Natural killer cell treated with Interleukin-12 subunit alpha and Interleukin-12 subunit beta and Interleukin-15 and Interleukin-18, amount 100 ng/mL, for 72 hours (primary cell): ENCODE results near the gene XIRP1. TPM values are rescaled to one million over a fixed set of nuclear protein-coding genes. Genes with fewer than 3 reads are reported as not detected.
A peak's percentile ranks its signal among the peaks of the same experiment; 100 is the strongest.
"Not testable (repeated sequence)": the region's sequence is repeated elsewhere in the genome, so short reads cannot be mapped to it uniquely, and the experiment has no call there.

Experiments used
- ATAC-seq, 2 donors: fragments of 150-1000 bp; cut with Tn5 transposase in 1 of 2; sonication (Bioruptor Pico), chemical (Tn5 transposase) in 1 of 2; 2 replicates each; pipeline ENCODE4 v1.10.0; 2021
- DNase-seq: peaks from one replicate; pipeline ENCODE4 v3.0.0; 2022; ENCODE audit warnings: low spot score
- H3K27ac Mint-ChIP-seq, 2 donors: 1 replicate in 1 of 2; 2 replicates in 1 of 2; pipeline ENCODE4 v1.8.0; 2022; ENCODE audit warnings: mixed read lengths in 2 of 2, mild to moderate bottlenecking in 1 of 2, moderate library complexity in 1 of 2
- H3K27me3 Mint-ChIP-seq, 2 donors: 1 replicate in 1 of 2; 2 replicates in 1 of 2; pipeline ENCODE4 v1.8.0; 2022; ENCODE audit warnings: mixed read lengths in 2 of 2
- H3K36me3 Mint-ChIP-seq: one replicate; pipeline ENCODE4 v1.8.0; 2022; ENCODE audit warnings: mixed read lengths
- H3K4me1 Mint-ChIP-seq, 2 donors: 1 replicate in 1 of 2; 2 replicates in 1 of 2; pipeline ENCODE4 v1.8.0; 2022; ENCODE audit warnings: low read depth in 2 of 2, mixed read lengths in 2 of 2, mild to moderate bottlenecking in 1 of 2
- H3K4me3 Mint-ChIP-seq: one replicate; pipeline ENCODE4 v1.8.0; 2022; ENCODE audit warnings: mixed read lengths
- H3K9me3 Mint-ChIP-seq: 2 replicates; pipeline ENCODE4 v1.8.0; 2022; ENCODE audit warnings: mixed read lengths
- total RNA-seq, 2 donors: library from RNA; stranded (reverse); gene quantifications; one replicate each; pipeline ENCODE4 v1.2.3, GENCODE V29; 2022

Gene XIRP1, protein sequence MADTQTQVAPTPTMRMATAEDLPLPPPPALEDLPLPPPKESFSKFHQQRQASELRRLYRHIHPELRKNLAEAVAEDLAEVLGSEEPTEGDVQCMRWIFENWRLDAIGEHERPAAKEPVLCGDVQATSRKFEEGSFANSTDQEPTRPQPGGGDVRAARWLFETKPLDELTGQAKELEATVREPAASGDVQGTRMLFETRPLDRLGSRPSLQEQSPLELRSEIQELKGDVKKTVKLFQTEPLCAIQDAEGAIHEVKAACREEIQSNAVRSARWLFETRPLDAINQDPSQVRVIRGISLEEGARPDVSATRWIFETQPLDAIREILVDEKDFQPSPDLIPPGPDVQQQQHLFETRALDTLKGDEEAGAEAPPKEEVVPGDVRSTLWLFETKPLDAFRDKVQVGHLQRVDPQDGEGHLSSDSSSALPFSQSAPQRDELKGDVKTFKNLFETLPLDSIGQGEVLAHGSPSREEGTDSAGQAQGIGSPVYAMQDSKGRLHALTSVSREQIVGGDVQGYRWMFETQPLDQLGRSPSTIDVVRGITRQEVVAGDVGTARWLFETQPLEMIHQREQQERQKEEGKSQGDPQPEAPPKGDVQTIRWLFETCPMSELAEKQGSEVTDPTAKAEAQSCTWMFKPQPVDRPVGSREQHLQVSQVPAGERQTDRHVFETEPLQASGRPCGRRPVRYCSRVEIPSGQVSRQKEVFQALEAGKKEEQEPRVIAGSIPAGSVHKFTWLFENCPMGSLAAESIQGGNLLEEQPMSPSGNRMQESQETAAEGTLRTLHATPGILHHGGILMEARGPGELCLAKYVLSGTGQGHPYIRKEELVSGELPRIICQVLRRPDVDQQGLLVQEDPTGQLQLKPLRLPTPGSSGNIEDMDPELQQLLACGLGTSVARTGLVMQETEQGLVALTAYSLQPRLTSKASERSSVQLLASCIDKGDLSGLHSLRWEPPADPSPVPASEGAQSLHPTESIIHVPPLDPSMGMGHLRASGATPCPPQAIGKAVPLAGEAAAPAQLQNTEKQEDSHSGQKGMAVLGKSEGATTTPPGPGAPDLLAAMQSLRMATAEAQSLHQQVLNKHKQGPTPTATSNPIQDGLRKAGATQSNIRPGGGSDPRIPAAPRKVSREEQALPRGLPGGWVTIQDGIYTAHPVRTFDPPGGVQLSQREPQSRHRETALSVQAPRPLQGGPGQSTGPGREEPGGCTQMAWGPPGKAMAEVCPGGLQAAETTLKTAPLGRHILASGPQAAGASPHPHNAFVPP (N-terminal part only)
- under 1 TPM; 0.22 to 0.43 TPM for total RNA-seq

DNA sequence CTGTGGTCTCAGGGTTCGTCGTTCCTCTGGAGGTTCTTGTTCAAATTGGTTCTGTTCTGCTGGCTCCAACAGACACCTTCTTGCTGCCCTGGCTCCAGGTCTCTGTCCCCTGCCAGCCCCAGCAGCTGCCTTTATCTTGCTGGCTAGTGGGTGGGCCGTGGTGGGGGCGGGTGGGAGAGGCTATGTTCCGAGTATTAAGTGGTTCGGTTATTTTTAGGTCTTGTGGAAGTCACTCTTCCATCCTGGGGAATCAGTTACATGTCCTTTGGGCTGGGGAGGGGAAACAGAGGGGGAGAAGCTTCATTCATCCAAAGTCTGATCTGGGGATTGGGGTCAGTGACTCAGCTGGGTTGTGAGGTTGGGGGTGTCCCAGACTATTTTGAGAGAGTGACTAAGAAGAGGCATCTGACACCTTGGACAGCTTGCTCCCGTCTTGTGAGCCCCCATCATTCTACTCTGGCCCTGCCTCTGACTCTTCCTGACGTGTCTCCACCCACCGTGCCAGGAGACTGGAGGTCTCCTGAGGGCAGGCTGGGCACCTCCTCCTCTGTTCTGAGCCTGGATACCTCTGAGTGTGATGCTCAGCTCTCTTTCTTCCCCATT is at the start of gene XIRP1:
XIRP1 (minus strand) TSS at position 106 of the 603 bp plus-strand sequence. CDS start 3,150 bp downstream, outside the sequence.
- Mint-ChIP-seq H3K27ac (peak within 1 kb of the TSS; percentile 40 to 78), H3K36me3 (no peaks in the 10 kb centered on the region), H3K27me3 (no peaks in the 10 kb centered on the region), H3K9me3 (no peaks in the 10 kb centered on the region), H3K4me3 (peak within 1 kb of the TSS; percentile 36), H3K4me1 (peaks cover 19 to 22% of the 10 kb centered on the region in 2 donors)
- peak; percentile 85 to 89 for ATAC-seq
- peak; percentile 70 for DNase-seq

DNA sequence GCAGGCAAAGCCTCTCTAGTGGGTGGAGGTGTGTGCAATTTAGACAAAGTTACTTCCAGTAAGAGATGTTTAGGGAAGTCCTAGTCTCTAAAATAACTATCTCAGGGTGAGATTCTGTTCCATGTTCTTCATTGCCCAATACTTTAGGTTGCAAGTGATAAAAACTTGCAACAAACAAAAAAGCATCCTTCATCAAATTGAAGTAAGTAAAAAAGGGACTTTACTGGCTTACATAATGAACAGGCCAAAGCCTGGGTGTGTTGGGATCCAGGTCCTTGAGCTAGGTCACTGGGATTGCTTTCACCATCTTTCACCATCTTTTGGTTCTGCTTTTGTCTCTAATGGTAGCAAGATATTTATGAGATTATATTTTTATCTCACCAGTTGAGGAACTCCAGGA is 49.2 kb upstream of the XIRP1 start:
- peaks cover 40 to 48% of the 10 kb centered on the region in 2 donors for H3K4me1 Mint-ChIP-seq
- peak overlapping the region in 1 of 2 donors; percentile 59 for H3K27ac Mint-ChIP-seq
- no peaks in the 10 kb centered on the region for H3K9me3 Mint-ChIP-seq
- no peak overlapping the region for H3K4me3 Mint-ChIP-seq
- H3K27me3 Mint-ChIP-seq, result no peaks in the 10 kb centered on the region
- DNase-seq, result no peak
- H3K36me3 Mint-ChIP-seq, result peaks cover 9% of the 10 kb centered on the region
- no peak for ATAC-seq

DNA sequence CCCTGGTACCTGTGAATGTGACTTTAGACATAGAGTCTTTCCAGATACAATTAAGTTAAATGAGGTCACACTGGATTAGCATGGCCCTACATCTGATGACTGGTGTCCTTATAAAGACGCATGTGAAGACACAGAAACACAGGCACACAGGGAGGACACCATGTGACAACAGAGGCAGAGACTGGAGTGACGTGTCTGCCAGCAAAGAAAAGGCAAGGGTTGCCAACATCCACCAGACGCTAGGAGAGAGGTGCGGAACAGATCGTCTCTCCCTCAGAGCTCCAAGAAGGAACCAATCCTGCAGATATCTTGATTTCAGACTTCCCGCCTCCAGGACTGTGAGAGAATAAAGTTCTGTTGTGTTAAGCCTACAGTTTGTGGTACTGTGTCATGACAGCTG is 44.6 kb upstream of the XIRP1 start:
- no peaks in the 10 kb centered on the region for H3K9me3 Mint-ChIP-seq
- ATAC-seq, result no peak
- DNase-seq, result no peak
- H3K27ac Mint-ChIP-seq, result peak overlapping the region; percentile 26 to 54
- H3K4me1 Mint-ChIP-seq, result peaks cover 73% of the 10 kb centered on the region in 2 donors
- no peak overlapping the region for H3K4me3 Mint-ChIP-seq
- no peaks in the 10 kb centered on the region for H3K36me3 Mint-ChIP-seq
- H3K27me3 Mint-ChIP-seq, result no peaks in the 10 kb centered on the region

DNA sequence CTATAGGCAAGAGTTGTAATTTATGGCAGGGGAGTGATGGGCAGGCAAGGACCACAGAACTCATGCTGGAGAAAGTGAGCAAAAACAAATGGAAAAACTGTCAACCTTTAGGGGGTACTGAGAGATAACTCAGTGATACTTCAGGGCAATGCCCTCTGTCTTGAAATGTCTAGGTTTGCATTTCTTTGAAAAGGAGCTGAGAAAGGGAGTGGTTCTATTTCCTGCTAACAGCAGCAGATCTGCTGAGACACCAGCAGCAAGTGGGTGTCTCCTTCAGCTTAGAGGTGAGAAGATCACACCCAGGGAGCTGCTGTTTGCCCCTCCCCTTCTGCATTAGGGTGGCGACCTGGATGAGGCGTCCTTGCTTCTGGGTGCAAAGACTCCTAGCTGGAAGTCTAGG is 42.3 kb upstream of the XIRP1 start:
- peaks cover 75 to 76% of the 10 kb centered on the region in 2 donors for H3K4me1 Mint-ChIP-seq
- peak overlapping the region; percentile 76 for H3K4me3 Mint-ChIP-seq
- peaks cover 7% of the 10 kb centered on the region for H3K36me3 Mint-ChIP-seq
- H3K27me3 Mint-ChIP-seq, result no peaks in the 10 kb centered on the region
- DNase-seq (peak; percentile 68), ATAC-seq (peak; percentile 88 to 93)
- H3K27ac Mint-ChIP-seq, result peak overlapping the region; percentile 65 to 85
- no peaks in the 10 kb centered on the region for H3K9me3 Mint-ChIP-seq

DNA sequence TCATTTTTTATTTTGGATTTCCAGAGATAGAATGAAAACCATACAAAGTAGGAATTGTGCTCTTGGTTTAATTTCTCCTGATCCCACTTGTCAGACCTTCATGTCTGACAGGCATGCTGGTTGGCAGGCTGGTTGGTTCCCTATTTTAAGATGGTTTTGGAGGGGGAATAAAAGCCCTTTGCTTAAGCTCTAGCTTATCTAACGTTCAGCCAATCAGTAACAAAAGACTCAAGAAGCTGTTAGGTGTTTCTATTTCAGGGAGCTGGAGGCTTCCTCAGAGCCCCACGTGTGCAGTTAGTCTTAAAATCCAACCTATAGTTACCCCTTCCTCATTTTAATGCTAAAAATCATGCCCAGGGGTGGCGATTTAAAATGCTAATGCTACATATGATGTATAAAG is 40.5 kb upstream of the XIRP1 start:
- peaks cover 60 to 72% of the 10 kb centered on the region in 2 donors for H3K4me1 Mint-ChIP-seq
- peak overlapping the region; percentile 76 for H3K4me3 Mint-ChIP-seq
- H3K9me3 Mint-ChIP-seq, result no peaks in the 10 kb centered on the region
- no peak for DNase-seq
- peaks cover 7% of the 10 kb centered on the region for H3K36me3 Mint-ChIP-seq
- no peak for ATAC-seq
- H3K27ac Mint-ChIP-seq, result peak overlapping the region; percentile 65 to 85
- H3K27me3 Mint-ChIP-seq, result no peaks in the 10 kb centered on the region

DNA sequence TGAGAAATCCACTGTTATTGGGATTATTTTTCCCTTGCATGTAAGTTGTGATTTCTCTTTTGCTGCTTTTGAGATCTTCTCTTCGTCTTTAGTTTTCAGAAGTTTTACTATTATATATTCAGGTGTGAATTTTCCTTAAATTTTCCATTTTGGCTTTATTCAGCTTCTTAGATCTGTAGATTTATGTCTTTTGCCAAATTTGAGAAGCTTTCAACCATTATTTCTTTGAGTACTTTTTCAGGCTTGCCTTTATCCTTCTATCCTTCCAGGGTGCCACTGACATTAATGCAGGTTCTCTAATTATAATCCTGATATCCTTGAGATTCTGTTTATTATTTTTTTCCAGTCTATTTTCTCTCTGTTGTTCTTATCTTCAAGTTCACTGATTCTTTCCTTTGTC is 38.1 kb upstream of the XIRP1 start:
- no peaks in the 10 kb centered on the region for H3K9me3 Mint-ChIP-seq
- H3K36me3 Mint-ChIP-seq, result peaks cover 7% of the 10 kb centered on the region
- peak overlapping the region; percentile 65 to 85 for H3K27ac Mint-ChIP-seq
- H3K4me3 Mint-ChIP-seq, result no peak overlapping the region
- no peaks in the 10 kb centered on the region for H3K27me3 Mint-ChIP-seq
- peaks cover 54 to 67% of the 10 kb centered on the region in 2 donors for H3K4me1 Mint-ChIP-seq
- DNase-seq (no peak), ATAC-seq (no peak)

DNA sequence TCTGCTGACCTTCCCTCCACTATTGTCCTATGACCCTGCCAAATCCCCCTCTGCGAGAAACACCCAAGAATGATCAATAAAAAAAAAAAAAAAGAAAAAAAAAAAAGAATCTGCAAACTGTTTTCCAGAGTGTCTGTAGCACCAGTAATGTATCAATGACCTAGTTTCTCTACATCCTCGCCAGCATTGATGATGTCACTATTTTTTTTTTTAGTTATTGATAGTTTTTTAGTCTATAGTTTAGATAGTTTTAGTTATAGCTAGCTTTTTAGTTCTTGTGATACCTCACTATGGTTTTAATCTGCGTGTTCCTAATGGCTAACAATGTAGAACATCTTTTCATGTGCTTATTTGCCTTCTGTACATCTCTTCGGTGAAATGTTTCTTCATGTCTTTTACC is 36.1 kb upstream of the XIRP1 start:
- Mint-ChIP-seq H3K36me3 (peaks cover 7% of the 10 kb centered on the region), H3K4me3 (no peak overlapping the region), H3K4me1 (peaks cover 48 to 62% of the 10 kb centered on the region in 2 donors), H3K27ac (no peak overlapping the region), H3K27me3 (no peaks in the 10 kb centered on the region), H3K9me3 (no peaks in the 10 kb centered on the region)
- no peak for ATAC-seq
- no peak for DNase-seq

DNA sequence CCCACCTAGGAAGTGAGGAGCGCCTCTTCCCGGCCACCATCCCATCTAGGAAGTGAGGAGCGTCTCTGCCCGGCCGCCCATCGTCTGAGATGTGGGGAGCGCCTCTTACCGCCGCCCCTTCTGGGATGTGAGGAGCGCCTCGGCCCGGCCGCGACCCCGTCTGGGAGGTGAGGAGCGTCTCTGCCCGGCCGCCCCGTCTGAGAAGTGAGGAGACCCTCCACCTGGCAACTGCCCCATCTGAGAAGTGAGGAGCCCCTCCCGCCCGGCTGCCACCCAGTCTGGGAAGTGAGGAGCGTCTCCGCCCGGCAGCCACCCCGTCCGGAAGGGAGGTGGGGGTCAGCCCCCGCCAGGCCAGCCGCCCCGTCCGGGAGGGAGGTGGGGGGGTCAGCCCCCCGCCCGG is 35.2 kb upstream of the XIRP1 start:
- not testable (repeated sequence) for H3K27me3 Mint-ChIP-seq, H3K36me3 Mint-ChIP-seq, H3K27ac Mint-ChIP-seq, H3K9me3 Mint-ChIP-seq, H3K4me3 Mint-ChIP-seq, DNase-seq, ATAC-seq
- H3K4me1 Mint-ChIP-seq, result peaks cover 49 to 62% of the 10 kb centered on the region in 2 donors

DNA sequence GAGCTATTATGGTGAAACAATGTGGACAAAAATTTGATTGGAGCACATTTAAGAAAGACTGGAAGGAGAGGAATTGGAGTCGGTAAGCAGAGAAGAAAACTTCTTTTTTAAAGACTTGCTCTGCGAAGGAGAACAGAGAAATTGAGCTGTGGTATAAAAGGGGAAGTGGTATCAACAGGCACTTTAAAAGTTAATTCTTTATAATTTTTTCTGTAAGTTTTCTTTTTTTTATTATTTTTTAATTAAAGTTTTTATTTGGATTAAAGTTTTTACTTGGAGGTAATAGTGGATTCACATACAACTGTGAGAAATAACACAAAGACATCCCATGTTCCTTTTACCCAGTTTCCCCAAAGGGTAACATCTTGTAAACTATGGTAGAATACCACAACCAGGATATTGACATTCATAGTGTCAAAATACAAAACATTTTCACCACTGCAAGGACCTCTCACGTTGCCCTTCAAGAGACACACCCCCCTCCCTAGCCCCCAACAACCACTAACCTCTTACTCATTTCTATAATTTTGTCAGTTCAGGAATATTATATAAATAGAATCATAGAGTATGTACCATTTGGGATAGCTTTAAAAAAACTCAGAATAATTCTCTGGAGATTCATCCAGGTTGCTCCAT is 33.8 kb upstream of the XIRP1 start:
- DNase-seq, result no peak
- peak overlapping the region; percentile 8 to 53 for H3K27ac Mint-ChIP-seq

DNA sequence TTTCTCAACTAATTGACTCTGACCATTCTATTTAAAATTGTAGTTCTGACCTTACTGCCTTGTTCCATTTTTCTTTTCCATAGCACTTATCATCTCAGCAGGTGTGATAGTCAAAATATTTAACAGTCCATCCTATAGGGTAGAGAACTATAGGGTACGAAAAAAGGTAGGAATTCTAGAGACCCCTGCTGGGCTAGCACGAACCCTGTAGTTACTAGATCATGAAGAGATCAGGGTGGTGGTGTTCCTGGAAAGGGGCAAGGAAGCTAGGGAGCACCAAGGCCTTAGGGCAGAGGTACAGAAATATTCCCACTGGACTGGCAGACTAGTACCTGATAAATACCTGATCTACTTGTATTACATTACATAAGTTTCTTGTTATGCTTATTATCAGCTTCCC is 31.9 kb upstream of the XIRP1 start:
- H3K36me3 Mint-ChIP-seq, result no peaks in the 10 kb centered on the region

More for the DNA sequence above, 33.8 kb upstream of the XIRP1 start:
- no peaks in the 10 kb centered on the region for H3K27me3 Mint-ChIP-seq
- no peak overlapping the region for H3K4me3 Mint-ChIP-seq
- H3K9me3 Mint-ChIP-seq, result no peaks in the 10 kb centered on the region
- peaks cover 7% of the 10 kb centered on the region for H3K36me3 Mint-ChIP-seq
- no peak for ATAC-seq
- peaks cover 41 to 62% of the 10 kb centered on the region in 2 donors for H3K4me1 Mint-ChIP-seq

DNA sequence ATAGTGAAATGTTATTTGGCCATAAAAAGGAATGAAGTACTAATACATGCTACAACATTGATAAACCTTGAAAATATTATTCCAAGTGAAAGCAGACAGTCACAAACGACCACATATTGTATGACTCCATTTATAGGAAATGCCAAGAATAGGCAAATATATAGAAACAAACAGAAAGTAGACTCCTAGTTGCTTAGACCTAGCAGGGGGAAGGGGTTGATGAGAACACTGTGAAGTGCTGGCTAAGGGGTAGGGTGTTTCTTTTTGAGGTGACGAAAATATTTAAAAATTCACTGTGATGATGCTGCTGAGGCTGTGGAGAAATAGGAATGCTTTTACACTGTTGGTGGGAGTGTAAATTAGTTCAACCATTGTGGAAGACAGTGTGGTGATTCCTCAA is 30.5 kb upstream of the XIRP1 start:
- Mint-ChIP-seq H3K36me3 (no peaks in the 10 kb centered on the region), H3K9me3 (no peaks in the 10 kb centered on the region), H3K27ac (peak overlapping the region; percentile 38 to 64), H3K4me3 (peak overlapping the region; percentile 62), H3K27me3 (no peaks in the 10 kb centered on the region), H3K4me1 (peaks cover 54 to 68% of the 10 kb centered on the region in 2 donors)
- DNase-seq, result no peak
- ATAC-seq, result peak; percentile 50 to 57

More for the DNA sequence above, 31.9 kb upstream of the XIRP1 start:
- Mint-ChIP-seq H3K27me3 (no peaks in the 10 kb centered on the region), H3K4me1 (peaks cover 49 to 66% of the 10 kb centered on the region in 2 donors), H3K9me3 (no peaks in the 10 kb centered on the region), H3K4me3 (no peak overlapping the region), H3K27ac (peak overlapping the region; percentile 17 to 53)
- DNase-seq (no peak), ATAC-seq (no peak)

DNA sequence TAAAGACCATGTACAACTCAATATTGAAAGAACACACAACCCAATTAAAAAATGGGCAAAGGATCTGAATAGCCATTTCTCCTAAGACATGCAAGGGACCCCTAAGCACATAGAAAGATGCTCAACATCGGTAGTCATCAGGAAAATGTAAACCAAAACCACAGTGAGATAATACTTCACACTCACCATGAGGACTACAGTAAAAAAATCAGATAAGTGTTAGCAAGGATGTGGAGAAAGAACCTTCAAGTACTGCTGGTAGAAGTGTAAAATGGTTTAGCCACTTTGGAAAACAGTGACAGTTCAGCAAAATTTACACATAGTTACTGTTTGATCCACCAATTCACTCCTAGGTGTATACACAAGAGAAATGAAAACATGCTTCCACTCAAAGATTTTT is 30.1 kb upstream of the XIRP1 start:
- DNase-seq (no peak), ATAC-seq (peak; percentile 83 to 84)
- Mint-ChIP-seq H3K27ac (peak overlapping the region; percentile 38 to 64), H3K36me3 (no peaks in the 10 kb centered on the region), H3K4me3 (peak overlapping the region; percentile 62), H3K27me3 (no peaks in the 10 kb centered on the region), H3K4me1 (peaks cover 59 to 72% of the 10 kb centered on the region in 2 donors), H3K9me3 (no peaks in the 10 kb centered on the region)
